Hepatocyte (in vitro differentiated cells): ENCODE data around the gene CCDC78. TPM values are rescaled to one million over a fixed set of nuclear protein-coding genes. Genes with fewer than 3 reads are reported as not detected.
A peak's percentile ranks its signal among the peaks of the same experiment; 100 is the strongest.

Experiments used
- DNase-seq: peaks from one replicate; pipeline ENCODE4 v3.0.0-alpha.2; 2016; ENCODE audit warnings: low spot score
- H2AFZ ChIP-seq: fragments of 200-600 bp; sonication (generic); 2 replicates; pipeline ENCODE4 v1.6.0; 2016; ENCODE audit warnings: antibody characterized with exemption, mild to moderate bottlenecking
- H3K27ac ChIP-seq: fragments of 200-600 bp; sonication (generic); 2 replicates; pipeline ENCODE4 v1.5.1; 2016; ENCODE audit warnings: mild to moderate bottlenecking
- H3K27me3 ChIP-seq: fragments of 200-600 bp; sonication (generic); 2 replicates; pipeline ENCODE4 v1.6.1; 2016
- H3K36me3 ChIP-seq: fragments of 200-600 bp; sonication (generic); replicated peaks from 2 replicates; pipeline ENCODE4 v1.5.1; 2016; ENCODE audit warnings: low read depth; ENCODE audit not compliant: insufficient read depth
- H3K4me1 ChIP-seq: fragments of 200-600 bp; sonication (generic); 2 replicates; pipeline ENCODE4 v1.5.1; 2016; ENCODE audit warnings: mild to moderate bottlenecking, moderate library complexity; ENCODE audit not compliant: insufficient read depth
- H3K4me2 ChIP-seq: fragments of 200-600 bp; sonication (generic); 2 replicates; pipeline ENCODE4 v1.6.0; 2016
- H3K4me3 ChIP-seq: fragments of 200-600 bp; sonication (generic); 2 replicates; pipeline ENCODE4 v1.5.1; 2016; ENCODE audit warnings: mild to moderate bottlenecking
- H3K79me2 ChIP-seq: fragments of 200-600 bp; sonication (generic); 2 replicates; pipeline ENCODE4 v1.6.0; 2017; ENCODE audit warnings: mild to moderate bottlenecking
- H3K9me2 ChIP-seq: fragments of 200-600 bp; sonication (generic); replicated peaks from 2 replicates; pipeline ENCODE4 v1.6.0; 2017; ENCODE audit warnings: mild to moderate bottlenecking; ENCODE audit not compliant: insufficient read depth
- H3K9me3 ChIP-seq: fragments of 200-600 bp; sonication (generic); 2 replicates; pipeline ENCODE4 v1.5.1; 2016; ENCODE audit warnings: low read depth, mild to moderate bottlenecking
- H4K20me1 ChIP-seq: fragments of 200-600 bp; sonication (generic); 2 replicates; pipeline ENCODE4 v1.6.0; 2016; ENCODE audit warnings: mild to moderate bottlenecking; ENCODE audit not compliant: insufficient read depth, poor library complexity, severe bottlenecking
- CTCF ChIP-seq: fragments of 200-600 bp; sonication (generic); IDR thresholded peaks from 2 replicates; pipeline ENCODE4 v1.5.1; 2016; ENCODE audit warnings: antibody characterized with exemption, mild to moderate bottlenecking; ENCODE audit not compliant: poor library complexity
- EZH2 ChIP-seq: fragments of 200-600 bp; sonication (generic); IDR thresholded peaks from 2 replicates; pipeline ENCODE4 v1.6.1; 2016; ENCODE audit warnings: antibody characterized with exemption, mild to moderate bottlenecking, borderline replicate concordance
- EZH2phosphoT487 ChIP-seq: fragments of 200-600 bp; sonication (generic); IDR thresholded peaks from one replicate; pipeline ENCODE4 v1.6.1; 2018; ENCODE audit warnings: antibody characterized with exemption, mild to moderate bottlenecking, low read depth, moderate library complexity; ENCODE audit not compliant: unreplicated experiment, severe bottlenecking
- WGBS: methylation state at CpG from one replicate; pipeline ENCODE4 v1.1.6; 2016; ENCODE audit warnings: low lambda C conversion rate; ENCODE audit errors: missing lambda C conversion rate; 5-methylcytosine and 5-hydroxymethylcytosine counted together
- polyA plus RNA-seq: library from polyadenylated mRNA; unstranded; fragments of >200 nt; fragmentation: Nextera tagmentation; extraction: Ambion mirVana; gene quantifications from 2 replicates; pipeline ENCODE4 v1.2.1, GENCODE V29; 2016
- total RNA-seq: library from RNA; depleted of rRNA; stranded (reverse); fragments of >200 nt; gene quantifications from 2 replicates; pipeline ENCODE4 v1.2.3, GENCODE V29; 2014

Gene CCDC78
- total and polyA plus RNA-seq, 2 experiments from 2014 or later: 2.2 to 6.8 TPM

- H3K9me2 ChIP-seq: no peaks in the 10 kb centered on the region
- H3K4me3 ChIP-seq: no peak within 1 kb of the TSS
- no peaks in the 10 kb centered on the region for H3K36me3 ChIP-seq
- no peak for DNase-seq
- H2AFZ ChIP-seq: no peak within 1 kb of the TSS
- H3K27me3 ChIP-seq: peaks cover 85% of the 10 kb centered on the region
- H3K27ac ChIP-seq: no peak within 1 kb of the TSS
- 0% methylated on average over 10 of the region's 115 CpGs for WGBS
- H3K9me3 ChIP-seq: no peaks in the 10 kb centered on the region
- peak within 1 kb of the TSS; percentile 54 for H3K4me2 ChIP-seq
- no peaks in the 10 kb centered on the region for H4K20me1 ChIP-seq
- no peak for TF ChIP-seq EZH2phosphoT487
- no peak for TF ChIP-seq CTCF
- TF ChIP-seq EZH2: no peak
- H3K4me1 ChIP-seq: no peaks in the 10 kb centered on the region
- no peaks in the 10 kb centered on the region for H3K79me2 ChIP-seq
Observed at GRCh38 chr16:705431-706188, 20.6 kb downstream of the CCDC78 start, which contains the start of gene FBXL16. Gene FBXL16 (minus strand): TSS chr16:705801. CDS start chr16:697405, 8,396 bp downstream.

- H3K4me2 ChIP-seq: no peak overlapping the region
- no peak for DNase-seq
- peaks cover 87% of the 10 kb centered on the region for H3K27me3 ChIP-seq
- H3K4me3 ChIP-seq: no peak overlapping the region
- WGBS: 32% methylated on average over 27 of the region's 50 CpGs
- no peak overlapping the region for H3K27ac ChIP-seq
- H3K4me1 ChIP-seq: no peaks in the 10 kb centered on the region
- H3K36me3 ChIP-seq: no peaks in the 10 kb centered on the region
- no peaks in the 10 kb centered on the region for H3K9me2 ChIP-seq
- no peaks in the 10 kb centered on the region for H3K79me2 ChIP-seq
- TF ChIP-seq EZH2 (no peak), EZH2phosphoT487 (no peak), CTCF (no peak)
- H2AFZ ChIP-seq: no peak overlapping the region
- H3K9me3 ChIP-seq: no peaks in the 10 kb centered on the region
- no peaks in the 10 kb centered on the region for H4K20me1 ChIP-seq
Observed at GRCh38 chr16:704552-705380, 21.5 kb downstream of the CCDC78 start.

GRCh38 chr16:704047-704446, 22.2 kb downstream of the CCDC78 start:
- Histone ChIP-seq H3K9me3 (no peaks in the 10 kb centered on the region), H3K27me3 (peaks cover 87% of the 10 kb centered on the region), H3K4me2 (no peak overlapping the region), H4K20me1 (no peaks in the 10 kb centered on the region), H3K27ac (no peak overlapping the region), H3K36me3 (no peaks in the 10 kb centered on the region), H3K4me1 (no peaks in the 10 kb centered on the region), H3K79me2 (no peaks in the 10 kb centered on the region), H3K4me3 (no peak overlapping the region), H2AFZ (no peak overlapping the region), H3K9me2 (no peaks in the 10 kb centered on the region)
- no peak for DNase-seq
- WGBS: 77% methylated on average over 7 of the region's 7 CpGs
- TF ChIP-seq EZH2 (no peak), EZH2phosphoT487 (no peak)

DNA sequence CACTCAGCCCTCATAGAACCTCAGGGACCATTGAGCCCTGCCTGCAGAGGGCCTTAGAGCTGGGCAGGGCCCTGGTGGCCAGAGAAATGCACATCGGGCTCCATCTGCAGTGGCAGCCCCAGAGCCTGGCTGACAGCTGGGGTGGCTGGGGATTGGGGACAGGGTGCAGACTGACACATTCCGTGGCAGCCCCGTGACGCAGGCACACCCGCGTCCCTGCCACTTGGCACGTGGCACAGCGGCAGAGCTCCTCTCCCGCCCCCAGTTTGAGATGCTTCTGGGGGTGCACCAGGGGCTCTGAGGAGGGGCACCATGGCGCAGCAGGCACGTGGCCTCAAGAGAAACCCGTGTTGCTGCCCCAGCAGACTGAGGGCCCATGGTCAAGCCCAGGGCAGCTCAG, 22.8 kb downstream of the CCDC78 start:
- Histone ChIP-seq H3K4me1 (no peaks in the 10 kb centered on the region), H3K36me3 (no peaks in the 10 kb centered on the region), H2AFZ (no peak overlapping the region), H3K9me2 (no peaks in the 10 kb centered on the region), H3K27ac (no peak overlapping the region), H3K4me3 (no peak overlapping the region), H3K27me3 (peaks cover 90% of the 10 kb centered on the region), H3K4me2 (no peak overlapping the region), H3K79me2 (no peaks in the 10 kb centered on the region), H3K9me3 (no peaks in the 10 kb centered on the region), H4K20me1 (no peaks in the 10 kb centered on the region)
- WGBS: 85% methylated on average over 12 of the region's 12 CpGs
- no peak for TF ChIP-seq EZH2phosphoT487
- no peak for TF ChIP-seq EZH2
- TF ChIP-seq CTCF: no peak
- DNase-seq: no peak
